SK-N-DZ (cell line): ENCODE data around the gene VWA3A.
"Not testable (repeated sequence)": the region's sequence is repeated elsewhere in the genome, so short reads cannot be mapped to it uniquely, and the experiment has no call there.

ENCODE experiments used
- DNase-seq: peaks from one replicate; pipeline ENCODE4 v3.0.0-alpha.2; 2015; ENCODE audit warnings: low spot score

The VWA3A gene

DNA sequence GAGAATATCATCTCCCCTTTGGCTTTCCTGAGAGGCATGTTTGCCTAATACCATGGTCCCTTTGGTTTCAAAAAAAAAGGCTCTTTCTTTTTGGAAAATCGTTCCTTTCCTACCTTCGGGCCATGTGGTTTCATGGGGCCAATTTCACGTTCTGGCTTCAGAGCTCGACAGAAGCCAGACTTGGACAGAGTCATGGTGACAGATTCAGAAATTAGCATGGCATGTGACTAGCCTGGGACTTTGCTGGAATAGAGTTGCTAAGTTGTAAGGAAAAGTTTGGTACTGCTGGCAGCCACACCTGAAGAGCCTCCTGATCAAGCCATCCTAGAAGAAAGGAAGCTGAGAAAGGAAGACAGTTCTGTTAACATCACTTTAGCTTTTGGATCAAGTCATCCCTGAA lies 2.4 kb upstream of the VWA3A start:
- no peak for DNase-seq

DNA sequence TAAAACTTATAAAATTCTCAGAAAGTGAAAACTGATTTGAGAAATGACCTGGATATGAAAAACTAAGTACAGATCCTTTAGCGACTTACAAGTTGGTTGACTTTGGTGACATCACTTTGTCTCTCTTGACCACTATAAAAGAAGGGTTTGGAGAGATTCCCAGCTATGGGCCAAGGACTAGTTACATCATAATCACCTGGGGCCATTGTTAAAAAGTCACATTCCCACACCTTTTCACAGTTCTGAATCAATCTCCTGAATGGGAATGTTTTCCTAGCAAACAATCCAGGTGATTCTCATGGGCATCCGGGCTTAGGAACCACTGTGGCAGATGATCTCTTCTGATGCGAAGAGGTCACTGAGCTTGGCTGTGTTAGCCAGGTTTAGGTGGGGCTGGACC lies 620 bp upstream of the VWA3A start:
- DNase-seq, result no peak

- no peak for DNase-seq
These were observed 990 bp downstream of the VWA3A start for GRCh38 chr16:22093331-22093730.

- DNase-seq, result no peak
These were observed 1.7 kb downstream of the VWA3A start for GRCh38 chr16:22093996-22094395.

DNA sequence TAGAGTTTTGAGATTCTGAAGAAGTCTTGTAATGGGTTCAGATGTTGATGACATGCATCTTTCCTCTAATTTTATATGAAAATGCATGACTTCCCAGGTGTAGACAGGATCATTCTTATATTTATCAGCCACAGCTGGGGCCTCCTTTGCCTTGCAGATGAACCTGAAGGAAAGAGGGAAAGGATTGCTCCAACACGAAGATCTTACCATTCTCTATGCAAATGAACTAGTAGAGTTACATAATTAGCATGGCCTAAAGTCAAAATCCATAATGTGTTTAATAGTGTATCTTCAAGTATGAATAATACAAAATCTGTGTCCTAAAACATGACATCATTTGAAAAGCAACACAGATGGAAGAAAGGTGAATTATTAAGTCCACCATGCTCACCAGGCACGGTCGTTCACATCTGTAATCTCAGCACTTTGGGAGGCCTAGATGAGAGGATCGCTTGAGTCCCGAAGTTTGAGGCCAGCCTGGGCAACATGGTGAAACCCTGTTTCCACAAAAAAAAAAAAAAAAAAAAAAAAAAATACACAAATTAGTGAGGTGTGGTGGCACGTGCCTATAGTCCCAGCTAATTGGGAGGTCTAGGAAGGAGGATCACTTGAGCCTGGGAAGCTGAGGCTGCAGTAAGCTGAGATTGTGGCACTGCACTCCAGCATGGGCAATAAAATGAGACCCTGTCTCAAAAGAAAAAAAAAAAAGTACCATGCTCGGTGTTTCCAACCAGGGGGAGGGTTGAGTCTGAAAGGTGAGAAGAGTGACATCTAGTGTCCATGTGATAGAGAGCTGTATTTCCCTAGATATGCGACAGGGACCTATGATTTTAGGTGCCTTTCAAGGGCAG lies 6.3 kb downstream of the VWA3A start:
- peak; percentile 84 for DNase-seq

DNA sequence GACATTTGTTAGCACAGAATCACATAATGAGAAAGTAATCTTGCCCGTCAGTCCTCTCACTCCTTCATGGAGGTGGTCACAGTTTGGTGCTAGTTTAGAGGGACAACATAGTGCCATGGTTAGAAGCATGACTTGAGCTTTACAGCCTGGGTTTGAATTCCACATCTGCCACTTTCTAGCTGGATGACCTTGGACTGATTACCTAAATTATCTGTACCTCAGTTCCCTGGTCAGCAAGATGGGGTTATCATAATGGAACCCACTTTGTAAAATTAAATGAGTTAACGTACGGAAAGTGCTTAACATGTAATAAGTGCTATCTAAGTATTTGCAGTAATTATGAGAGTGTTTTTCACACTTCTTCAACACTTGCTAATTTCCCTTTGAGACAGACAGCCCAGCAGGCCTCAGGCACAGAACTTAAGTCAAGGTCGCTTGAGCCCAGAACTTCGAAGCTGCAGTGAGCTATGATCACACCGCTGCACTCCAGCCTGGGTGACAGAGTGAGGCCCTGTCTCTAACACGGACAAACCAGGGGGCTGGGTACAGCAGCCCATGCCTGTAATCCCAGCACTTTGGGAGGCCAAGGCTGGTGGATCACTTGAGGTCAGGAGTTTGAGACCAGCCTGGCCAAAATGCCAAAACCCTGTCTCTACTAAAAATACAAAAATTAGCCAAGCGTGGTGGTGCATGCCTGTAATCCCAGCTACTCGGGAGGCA lies 7.1 kb downstream of the VWA3A start:
- DNase-seq, result no peak

DNA sequence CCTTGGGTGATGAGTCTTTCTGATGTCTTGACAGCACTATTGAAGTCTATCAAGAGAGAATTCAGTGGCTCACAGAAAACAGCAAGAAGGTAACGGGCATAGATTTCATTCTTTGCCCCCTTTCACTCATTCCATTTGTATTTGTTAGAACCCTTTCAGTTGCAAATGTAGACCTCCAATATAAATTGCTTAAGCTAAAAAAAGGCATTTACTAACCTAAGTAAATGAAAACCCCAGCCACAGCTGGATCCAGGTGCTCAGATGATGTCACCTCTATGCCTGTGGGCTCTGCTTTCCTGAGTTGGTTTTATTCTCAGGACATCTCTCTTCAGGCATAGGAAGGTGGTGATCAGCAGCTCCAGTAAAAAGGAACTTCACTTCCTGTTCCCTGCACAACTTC lies 11.1 kb downstream of the VWA3A start:
- no peak for DNase-seq

- DNase-seq, result no peak
These were observed 17.0 kb downstream of the VWA3A start for GRCh38 chr16:22109258-22109898.

GRCh38 chr16:22111629-22112028 lies 19.3 kb downstream of the VWA3A start:
- DNase-seq, result not testable (repeated sequence)

DNA sequence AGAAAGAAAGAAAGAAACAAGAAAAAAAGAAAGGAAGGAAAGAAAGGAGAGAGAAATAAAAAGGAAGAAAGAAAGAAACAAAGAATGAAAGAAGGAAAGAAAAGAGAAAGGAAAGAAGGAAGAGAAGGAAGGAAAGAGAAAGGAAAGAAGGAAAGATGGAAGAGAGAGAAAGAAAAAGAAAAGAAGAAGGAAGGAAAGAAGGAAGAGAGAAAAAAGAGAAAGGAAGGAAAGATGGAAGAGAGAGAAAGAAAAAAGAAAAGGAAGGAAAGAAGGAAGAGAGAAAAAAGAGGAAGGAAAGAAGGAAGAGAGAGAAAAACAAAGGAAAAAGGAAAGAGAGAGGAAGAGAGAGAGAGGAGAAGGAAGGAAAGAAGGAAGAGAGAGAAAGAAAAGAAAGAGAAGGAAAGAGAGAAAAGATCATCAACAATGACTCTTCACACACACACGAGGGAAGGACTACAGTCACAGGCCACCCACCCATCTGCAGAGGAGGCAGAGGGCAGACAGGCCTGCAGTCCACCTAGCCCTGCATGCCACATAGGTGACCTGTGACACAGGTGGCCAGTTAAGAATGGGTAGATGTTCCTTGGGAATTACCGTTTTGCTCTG lies 23.9 kb downstream of the VWA3A start:
- no peak for DNase-seq

GRCh38 chr16:22117609-22118008 lies 25.3 kb downstream of the VWA3A start:
- no peak for DNase-seq

- DNase-seq, result no peak
These were observed 28.1 kb downstream of the VWA3A start for GRCh38 chr16:22120440-22120839.

- DNase-seq, result no peak
These were observed 29.9 kb downstream of the VWA3A start for GRCh38 chr16:22122239-22122638.

DNA sequence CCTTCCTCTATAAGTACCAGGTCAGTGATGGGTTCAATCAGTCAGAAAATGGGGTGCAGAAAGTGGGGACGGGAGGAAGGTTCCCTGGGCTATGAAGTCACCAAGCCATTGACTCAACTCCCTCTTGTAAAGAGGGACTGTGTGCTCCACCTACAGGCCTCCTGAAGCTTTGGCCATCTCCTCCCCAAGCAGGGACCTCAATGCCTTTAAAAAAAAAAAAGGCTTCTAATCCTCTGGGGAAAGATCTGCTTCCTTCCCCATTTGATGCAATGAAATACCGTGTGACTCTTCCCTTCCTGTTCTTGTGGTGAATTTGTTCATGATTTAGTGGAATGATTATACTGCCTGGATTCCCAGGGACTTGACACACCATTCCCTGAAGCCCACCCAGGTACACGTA lies 30.8 kb downstream of the VWA3A start:
- no peak for DNase-seq

- DNase-seq, result no peak
These were observed 31.6 kb downstream of the VWA3A start for GRCh38 chr16:22123759-22124490.

GRCh38 chr16:22124583-22125284 lies 32.4 kb downstream of the VWA3A start:
- no peak for DNase-seq

DNA sequence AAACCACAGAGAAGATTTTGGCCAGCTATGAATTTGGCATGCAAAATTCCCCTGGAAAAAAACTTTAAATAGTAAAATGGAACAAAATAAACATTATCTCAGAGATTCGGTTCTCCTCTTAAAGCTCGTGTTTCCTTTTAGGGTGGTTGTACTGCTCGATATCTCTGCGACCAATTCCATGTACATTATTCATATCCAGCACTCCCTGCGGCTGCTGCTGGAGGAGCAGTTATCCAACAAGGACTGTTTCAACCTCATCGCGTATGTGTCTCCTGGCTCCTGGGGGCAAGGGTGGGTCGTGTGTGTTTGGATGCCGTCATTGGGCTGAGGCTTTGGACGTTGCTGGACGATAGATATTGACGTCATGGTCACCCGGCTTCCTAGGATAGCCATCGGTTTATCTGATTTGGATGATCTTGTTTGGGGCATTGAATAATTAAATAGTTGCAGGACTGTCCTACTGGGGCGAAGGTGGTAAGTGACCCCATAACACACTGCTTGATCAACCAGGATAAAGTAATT lies 33.8 kb downstream of the VWA3A start:
- DNase-seq, result no peak

GRCh38 chr16:22128537-22128936 lies 36.2 kb downstream of the VWA3A start:
- DNase-seq, result not testable (repeated sequence)

GRCh38 chr16:22130528-22130927 lies 38.2 kb downstream of the VWA3A start:
- no peak for DNase-seq

DNA sequence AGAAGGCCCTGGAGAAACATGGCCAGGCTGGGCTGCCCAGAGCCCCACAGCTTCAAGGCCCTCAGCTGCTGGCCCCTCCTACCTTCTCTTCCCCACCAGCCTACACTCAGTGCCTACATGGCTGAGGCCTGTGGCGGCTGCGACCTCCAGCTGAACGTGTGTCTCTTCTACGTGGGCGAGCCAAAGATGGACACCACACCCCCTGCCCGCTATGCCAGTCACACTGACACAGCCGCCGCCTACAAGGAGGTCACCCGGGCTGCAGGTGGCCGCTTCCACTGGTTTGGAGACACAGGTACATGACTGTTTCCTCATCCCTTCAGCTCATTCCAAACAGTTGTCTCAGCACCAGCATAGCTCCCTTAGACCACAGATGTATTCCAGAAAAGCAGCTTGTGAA lies 40.5 kb downstream of the VWA3A start:
- no peak for DNase-seq

- no peak for DNase-seq
These were observed 46.1 kb downstream of the VWA3A start for GRCh38 chr16:22138482-22138881.
